HG03159 (cell line): ENCODE results near the gene UBASH3A.

ENCODE experiments used
- ATAC-seq: cut with Tn5 transposase; IDR thresholded peaks from one replicate; pipeline ENCODE4 v1.9.1; 2021; ENCODE audit warnings: mild to moderate bottlenecking, moderate library complexity; ENCODE audit not compliant: unreplicated experiment

The UBASH3A gene

GRCh38 chr21:42429021-42429420, 25.3 kb downstream of the UBASH3A start:
- ATAC-seq: no peak

GRCh38 chr21:42429856-42430255, 26.2 kb downstream of the UBASH3A start:
- no peak for ATAC-seq

- no peak for ATAC-seq
These were observed 26.8 kb downstream of the UBASH3A start for GRCh38 chr21:42430521-42430920.

GRCh38 chr21:42431196-42431595, 27.5 kb downstream of the UBASH3A start:
- ATAC-seq: no peak

GRCh38 chr21:42432695-42433094, 29.0 kb downstream of the UBASH3A start:
- ATAC-seq: no peak

GRCh38 chr21:42433946-42434551, 30.3 kb downstream of the UBASH3A start:
- no peak for ATAC-seq

- ATAC-seq: no peak
These were observed 31.2 kb downstream of the UBASH3A start for GRCh38 chr21:42434884-42435283.

- ATAC-seq: no peak
These were observed 31.7 kb downstream of the UBASH3A start for GRCh38 chr21:42435401-42435800.

- ATAC-seq: no peak
These were observed 32.1 kb downstream of the UBASH3A start for GRCh38 chr21:42435833-42436232.

GRCh38 chr21:42436914-42437313, 33.2 kb downstream of the UBASH3A start:
- no peak for ATAC-seq

- no peak for ATAC-seq
These were observed 34.1 kb downstream of the UBASH3A start for GRCh38 chr21:42437786-42438185.

- ATAC-seq: no peak
These were observed 34.9 kb downstream of the UBASH3A start for GRCh38 chr21:42438316-42439205.

GRCh38 chr21:42439284-42440186, 35.8 kb downstream of the UBASH3A start:
- no peak for ATAC-seq

GRCh38 chr21:42440187-42440792, 36.6 kb downstream of the UBASH3A start:
- ATAC-seq: no peak

GRCh38 chr21:42441963-42442362, 38.3 kb downstream of the UBASH3A start:
- ATAC-seq: no peak

- no peak for ATAC-seq
These were observed 39.6 kb downstream of the UBASH3A start for GRCh38 chr21:42443181-42443785.

GRCh38 chr21:42443876-42444744, 40.4 kb downstream of the UBASH3A start:
- ATAC-seq: no peak

- no peak for ATAC-seq
These were observed 41.0 kb downstream of the UBASH3A start for GRCh38 chr21:42444745-42445059.

- no peak for ATAC-seq
These were observed 41.6 kb downstream of the UBASH3A start for GRCh38 chr21:42445311-42445710.

GRCh38 chr21:42446531-42446930, 42.8 kb downstream of the UBASH3A start:
- no peak for ATAC-seq
